HepG2 (cell line): Measurements from ENCODE around the gene PLCB1. TPM values are rescaled to one million over a fixed set of nuclear protein-coding genes. Genes with fewer than 3 reads are reported as not detected.

ENCODE experiments used
- ATAC-seq: fragments of 200-7000 bp; cut with Tn5 transposase; 3 replicates; pipeline ENCODE4 v1.9.1; 2020; ENCODE audit warnings: mild to moderate bottlenecking, moderate library complexity
- BruUV-seq: library from RNA; stranded (reverse); fragments of 400-500 nt; replicated peaks from 2 replicates; lab custom pipeline; 2021; lab: Mats Ljungman, UMichigan
- CTCF ChIA-PET: fragments of 300-600 bp; formaldehyde crosslinking; extraction: SDS; loops from one replicate; lab custom pipeline; 2021; ENCODE audit warnings: low total read pairs, inconsistent platforms, low intra/inter-chr PET ratio; lab: Yijun Ruan, JAX
- POLR2A ChIA-PET: fragments of 350-600 bp; sonication (Branson Sonifier 250); formaldehyde crosslinking; loops from one replicate; lab custom pipeline; 2020; ENCODE audit warnings: antibody characterized with exemption, inconsistent platforms; lab: Yijun Ruan, JAX
- DNase-seq: peaks from one replicate; pipeline ENCODE4 v3.0.0-alpha.2; 2015; ENCODE audit warnings: low spot score
- FAIRE-seq: peaks from 3 replicates; lab custom pipeline; 2011; peaks lifted over from hg19 to GRCh38; lab: Jason Lieb, UNC
- H2AFZ ChIP-seq: one replicate; pipeline ENCODE4 v1.6.1; 2011; ENCODE audit warnings: low read length, inconsistent platforms
- H3K27ac ChIP-seq: fragments of 300-600 bp; 3 replicates; pipeline ENCODE4 v1.8.0; 2011; ENCODE audit warnings: mixed run types, mild to moderate bottlenecking, mixed read lengths, low read length, inconsistent platforms; ENCODE audit not compliant: insufficient read depth; ENCODE audit errors: extremely low read length
- H3K27me3 ChIP-seq, 2 experiments: fragments of 200-600 bp in 1 of 2; 2 replicates in 1 of 2; 3 replicates in 1 of 2; pipeline versions ENCODE4 v1.6.0 to v1.8.0; 2011; ENCODE audit warnings: low read length in 2 of 2, mild to moderate bottlenecking in 2 of 2, moderate library complexity in 2 of 2, inconsistent platforms in 1 of 2; ENCODE audit not compliant: insufficient read depth in 2 of 2, control insufficient read depth in 1 of 2
- H3K36me3 ChIP-seq, 2 experiments: fragments of 200-600 bp in 1 of 2; replicated peaks in 1 of 2; 2 replicates in 1 of 2; 3 replicates in 1 of 2; pipeline versions ENCODE4 v1.5.1 to v1.8.0; 2011; ENCODE audit warnings: low read length in 2 of 2, inconsistent platforms in 1 of 2; ENCODE audit not compliant: insufficient read depth in 2 of 2, control insufficient read depth in 1 of 2
- H3K4me1 ChIP-seq: 2 replicates; pipeline ENCODE4 v1.5.1; 2012; ENCODE audit warnings: low read length, inconsistent platforms; ENCODE audit not compliant: insufficient read depth
- H3K4me2 ChIP-seq: 2 replicates; pipeline ENCODE4 v1.6.0; 2011; ENCODE audit warnings: low read depth, low read length, inconsistent platforms
- H3K4me3 ChIP-seq, 3 experiments: fragments of 200-600 bp in 1 of 3; sonication (generic), shearing (Covaris generic) in 1 of 3; replicated peaks in 1 of 3; 2 replicates each; pipeline ENCODE4 v1.5.1; 2011 to 2016; ENCODE audit warnings: low read length in 3 of 3, inconsistent platforms in 2 of 3, low read depth in 2 of 3, mild to moderate bottlenecking in 2 of 3, control low read depth in 1 of 3, mixed read lengths in 1 of 3; ENCODE audit not compliant: insufficient read depth in 1 of 3
- H3K79me2 ChIP-seq: one replicate; pipeline ENCODE4 v1.6.1; 2011; ENCODE audit warnings: low read length, inconsistent platforms; ENCODE audit not compliant: insufficient read depth
- H3K9ac ChIP-seq: 2 replicates; pipeline ENCODE4 v1.6.0; 2011; ENCODE audit warnings: mild to moderate bottlenecking, low read depth, low read length, inconsistent platforms; ENCODE audit not compliant: insufficient read depth
- H3K9me3 ChIP-seq: 2 replicates; pipeline ENCODE4 v1.5.1; 2012; ENCODE audit warnings: mild to moderate bottlenecking, low read length
- H4K20me1 ChIP-seq: 2 replicates; pipeline ENCODE4 v1.6.0; 2011; ENCODE audit warnings: inconsistent platforms, mild to moderate bottlenecking, low read length, moderate library complexity; ENCODE audit not compliant: insufficient read depth
- AGO2 ChIP-seq: fragments of 200-400 bp; formaldehyde crosslinking; optimal IDR thresholded peaks from 2 replicates; pipeline ENCODE3; 2017; ENCODE audit warnings: mild to moderate bottlenecking, low read depth, low read length, moderate library complexity
- PHF8 ChIP-seq: sonication (generic); formaldehyde crosslinking; IDR thresholded peaks from 2 replicates; pipeline ENCODE4 v1.5.0; 2020; ENCODE audit warnings: missing genetic modification reagents
- ZNF713 ChIP-seq: sonication (generic); formaldehyde crosslinking; IDR thresholded peaks from 2 replicates; pipeline ENCODE4 v1.4.0; 2020; ENCODE audit warnings: mild to moderate bottlenecking, missing genetic modification reagents
- WGBS: methylation state at CpG from one replicate; pipeline ENCODE4 v1.1.6; 2017; ENCODE audit warnings: low lambda C conversion rate; 5-methylcytosine and 5-hydroxymethylcytosine counted together
- in situ Hi-C: cut with HindIII; loops from 2 replicates; pipeline ENCODE4 v1.10.0; 2017; ENCODE audit warnings: low pct_unique_long_range_greater_than_20kb; ENCODE audit not compliant: extremely low pct_ligation_motif_present
- intact Hi-C: fragments of 100-400 bp; cut with micrococcal nuclease; formaldehyde crosslinking; loops from one replicate; pipeline ENCODE4 v1.10.0; 2022; ENCODE audit not compliant: unreplicated experiment
- polyA plus RNA-seq, 8 experiments: library from polyadenylated mRNA; depleted of rRNA in 3 of 8; stranded (reverse) in 7 of 8; unstranded in 1 of 8; fragments of >200 nt; fragmentation: Illumina TruSeq in 4 of 8; extraction: Trizol in 4 of 8; gene quantifications; 2 replicates each; pipeline versions ENCODE4 v1.2.1 to v1.2.3, GENCODE V29; 2011 to 2016; ENCODE audit warnings: low read depth in 4 of 8, missing spikeins in 1 of 8, mixed read lengths in 1 of 8; ENCODE audit not compliant: insufficient read depth in 1 of 8
- total RNA-seq, 5 experiments: library from RNA; depleted of rRNA; stranded (reverse); fragments of >200 nt; fragmentation: Illumina TruSeq; extraction: Trizol; gene quantifications; 2 replicates each; pipeline ENCODE4 v1.2.3, GENCODE V29; 2016; ENCODE audit warnings: low read depth in 1 of 5
- TF ChIP-seq, protein P1 (sequence below): sonication (generic); formaldehyde crosslinking; IDR thresholded peaks from 2 replicates; pipeline ENCODE4 v1.5.1; 2020; ENCODE audit warnings: mild to moderate bottlenecking, missing genetic modification reagents, moderate library complexity

Gene PLCB1
- total and polyA plus RNA-seq, 2 of the 13 experiments (the other 11 are each of a cell fraction or from before 2014, with no cell fraction given): 42.4 to 55.9 TPM

DNA sequence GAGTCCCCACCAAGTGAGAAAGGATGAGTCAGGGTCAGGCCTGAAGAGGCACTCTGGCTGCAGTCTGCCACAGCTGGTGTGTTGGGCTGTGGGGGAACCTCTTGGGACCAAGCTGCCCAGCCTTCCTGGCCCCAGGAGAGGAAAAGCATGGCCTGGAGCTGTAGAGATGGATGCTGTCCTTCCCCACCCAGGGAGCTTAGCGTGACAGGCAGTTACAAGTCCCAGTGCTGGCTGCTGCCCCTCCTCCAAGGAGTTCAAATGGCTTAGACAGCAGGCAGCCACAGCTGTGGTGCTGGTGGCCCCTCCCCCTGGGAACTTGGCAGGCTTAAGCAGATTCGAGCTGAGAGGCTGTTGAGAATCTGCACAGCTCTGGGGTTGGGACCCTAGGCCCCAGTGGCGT is 253.2 kb downstream of the PLCB1 start:
- ChIA-PET POLR2A (no interaction called here), CTCF (no interaction called here)
- ATAC-seq (no peak; the same call in 1 of the 3 replicates), DNase-seq (no peak), FAIRE-seq (no peak)
- Histone ChIP-seq H4K20me1 (peaks cover 3% of the 10 kb centered on the region; the same call in 1 of the 2 replicates), H3K27ac (no peak overlapping the region), H3K79me2 (peaks cover 7% of the 10 kb centered on the region), H2AFZ (no peak overlapping the region), H3K4me1 (peaks cover 27% of the 10 kb centered on the region), H3K4me2 (no peak overlapping the region), H3K9ac (no peak overlapping the region), H3K27me3 (no peaks in the 10 kb centered on the region), H3K36me3 (no peaks in the 10 kb centered on the region; a peak in 1 of 5 replicates), H3K4me3 (no peak overlapping the region), H3K9me3 (no peaks in the 10 kb centered on the region)
- WGBS: 93% methylated on average over 3 of the region's 3 CpGs
- TF ChIP-seq AGO2: peak; percentile 19
- TF ChIP-seq, protein P1, sequence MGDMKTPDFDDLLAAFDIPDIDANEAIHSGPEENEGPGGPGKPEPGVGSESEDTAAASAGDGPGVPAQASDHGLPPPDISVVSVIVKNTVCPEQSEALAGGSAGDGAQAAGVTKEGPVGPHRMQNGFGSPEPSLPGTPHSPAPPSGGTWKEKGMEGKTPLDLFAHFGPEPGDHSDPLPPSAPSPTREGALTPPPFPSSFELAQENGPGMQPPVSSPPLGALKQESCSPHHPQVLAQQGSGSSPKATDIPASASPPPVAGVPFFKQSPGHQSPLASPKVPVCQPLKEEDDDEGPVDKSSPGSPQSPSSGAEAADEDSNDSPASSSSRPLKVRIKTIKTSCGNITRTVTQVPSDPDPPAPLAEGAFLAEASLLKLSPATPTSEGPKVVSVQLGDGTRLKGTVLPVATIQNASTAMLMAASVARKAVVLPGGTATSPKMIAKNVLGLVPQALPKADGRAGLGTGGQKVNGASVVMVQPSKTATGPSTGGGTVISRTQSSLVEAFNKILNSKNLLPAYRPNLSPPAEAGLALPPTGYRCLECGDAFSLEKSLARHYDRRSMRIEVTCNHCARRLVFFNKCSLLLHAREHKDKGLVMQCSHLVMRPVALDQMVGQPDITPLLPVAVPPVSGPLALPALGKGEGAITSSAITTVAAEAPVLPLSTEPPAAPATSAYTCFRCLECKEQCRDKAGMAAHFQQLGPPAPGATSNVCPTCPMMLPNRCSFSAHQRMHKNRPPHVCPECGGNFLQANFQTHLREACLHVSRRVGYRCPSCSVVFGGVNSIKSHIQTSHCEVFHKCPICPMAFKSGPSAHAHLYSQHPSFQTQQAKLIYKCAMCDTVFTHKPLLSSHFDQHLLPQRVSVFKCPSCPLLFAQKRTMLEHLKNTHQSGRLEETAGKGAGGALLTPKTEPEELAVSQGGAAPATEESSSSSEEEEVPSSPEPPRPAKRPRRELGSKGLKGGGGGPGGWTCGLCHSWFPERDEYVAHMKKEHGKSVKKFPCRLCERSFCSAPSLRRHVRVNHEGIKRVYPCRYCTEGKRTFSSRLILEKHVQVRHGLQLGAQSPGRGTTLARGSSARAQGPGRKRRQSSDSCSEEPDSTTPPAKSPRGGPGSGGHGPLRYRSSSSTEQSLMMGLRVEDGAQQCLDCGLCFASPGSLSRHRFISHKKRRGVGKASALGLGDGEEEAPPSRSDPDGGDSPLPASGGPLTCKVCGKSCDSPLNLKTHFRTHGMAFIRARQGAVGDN: peak; percentile 28; the same call in 1 of the 2 replicates
- TF ChIP-seq ZNF713 (CRISPR knock-in tag): no peak
- TF ChIP-seq PHF8 (CRISPR knock-in tag): no peak
- intact Hi-C loops (loop anchor here (5.0 kb wide), 1 partner anchor 78 kb away; no protein-coding TSS in a partner anchor), in situ Hi-C loops (loop anchor here (5.0 kb wide), 1 partner anchor 253 kb away; the partner anchor contains the start of gene PLCB1)
- no TSS peak for BruUV-seq
